HepG2 (cell line): ENCODE measurements around the gene TUBG2. TPM values are rescaled to one million over a fixed set of nuclear protein-coding genes. Genes with fewer than 3 reads are reported as not detected.

ENCODE experiments used
- ATAC-seq: fragments of 200-7000 bp; cut with Tn5 transposase; 3 replicates; pipeline ENCODE4 v1.9.1; 2020; ENCODE audit warnings: mild to moderate bottlenecking, moderate library complexity
- BruUV-seq: library from RNA; stranded (reverse); fragments of 400-500 nt; replicated peaks from 2 replicates; lab custom pipeline; 2021; lab: Mats Ljungman, UMichigan
- CTCF ChIA-PET: fragments of 300-600 bp; formaldehyde crosslinking; extraction: SDS; loops from one replicate; lab custom pipeline; 2021; ENCODE audit warnings: low total read pairs, inconsistent platforms, low intra/inter-chr PET ratio; lab: Yijun Ruan, JAX
- POLR2A ChIA-PET: fragments of 350-600 bp; sonication (Branson Sonifier 250); formaldehyde crosslinking; loops from one replicate; lab custom pipeline; 2020; ENCODE audit warnings: antibody characterized with exemption, inconsistent platforms; lab: Yijun Ruan, JAX
- DNase-seq: peaks from one replicate; pipeline ENCODE4 v3.0.0-alpha.2; 2015; ENCODE audit warnings: low spot score
- FAIRE-seq: peaks from 3 replicates; lab custom pipeline; 2011; peaks lifted over from hg19 to GRCh38; lab: Jason Lieb, UNC
- H2AFZ ChIP-seq: one replicate; pipeline ENCODE4 v1.6.1; 2011; ENCODE audit warnings: low read length, inconsistent platforms
- H3K27ac ChIP-seq: fragments of 300-600 bp; 3 replicates; pipeline ENCODE4 v1.8.0; 2011; ENCODE audit warnings: mixed run types, mild to moderate bottlenecking, mixed read lengths, low read length, inconsistent platforms; ENCODE audit not compliant: insufficient read depth; ENCODE audit errors: extremely low read length
- H3K27me3 ChIP-seq, 2 experiments: fragments of 200-600 bp in 1 of 2; 2 replicates in 1 of 2; 3 replicates in 1 of 2; pipeline versions ENCODE4 v1.6.0 to v1.8.0; 2011; ENCODE audit warnings: low read length in 2 of 2, mild to moderate bottlenecking in 2 of 2, moderate library complexity in 2 of 2, inconsistent platforms in 1 of 2; ENCODE audit not compliant: insufficient read depth in 2 of 2, control insufficient read depth in 1 of 2
- H3K36me3 ChIP-seq, 2 experiments: fragments of 200-600 bp in 1 of 2; replicated peaks in 1 of 2; 2 replicates in 1 of 2; 3 replicates in 1 of 2; pipeline versions ENCODE4 v1.5.1 to v1.8.0; 2011; ENCODE audit warnings: low read length in 2 of 2, inconsistent platforms in 1 of 2; ENCODE audit not compliant: insufficient read depth in 2 of 2, control insufficient read depth in 1 of 2
- H3K4me1 ChIP-seq: 2 replicates; pipeline ENCODE4 v1.5.1; 2012; ENCODE audit warnings: low read length, inconsistent platforms; ENCODE audit not compliant: insufficient read depth
- H3K4me2 ChIP-seq: 2 replicates; pipeline ENCODE4 v1.6.0; 2011; ENCODE audit warnings: low read depth, low read length, inconsistent platforms
- H3K4me3 ChIP-seq, 3 experiments: fragments of 200-600 bp in 1 of 3; sonication (generic), shearing (Covaris generic) in 1 of 3; replicated peaks in 1 of 3; 2 replicates each; pipeline ENCODE4 v1.5.1; 2011 to 2016; ENCODE audit warnings: low read length in 3 of 3, inconsistent platforms in 2 of 3, low read depth in 2 of 3, mild to moderate bottlenecking in 2 of 3, control low read depth in 1 of 3, mixed read lengths in 1 of 3; ENCODE audit not compliant: insufficient read depth in 1 of 3
- H3K79me2 ChIP-seq: one replicate; pipeline ENCODE4 v1.6.1; 2011; ENCODE audit warnings: low read length, inconsistent platforms; ENCODE audit not compliant: insufficient read depth
- H3K9ac ChIP-seq: 2 replicates; pipeline ENCODE4 v1.6.0; 2011; ENCODE audit warnings: mild to moderate bottlenecking, low read depth, low read length, inconsistent platforms; ENCODE audit not compliant: insufficient read depth
- H3K9me3 ChIP-seq: 2 replicates; pipeline ENCODE4 v1.5.1; 2012; ENCODE audit warnings: mild to moderate bottlenecking, low read length
- H4K20me1 ChIP-seq: 2 replicates; pipeline ENCODE4 v1.6.0; 2011; ENCODE audit warnings: inconsistent platforms, mild to moderate bottlenecking, low read length, moderate library complexity; ENCODE audit not compliant: insufficient read depth
- DMAP1 ChIP-seq: IDR thresholded peaks from 2 replicates; pipeline ENCODE4 v1.6.1; 2016
- HES4 ChIP-seq: sonication (generic); formaldehyde crosslinking; IDR thresholded peaks from 2 replicates; pipeline ENCODE4 v1.9.0; 2021; ENCODE audit warnings: mild to moderate bottlenecking, missing genetic modification reagents, borderline replicate concordance
- KDM2A ChIP-seq: sonication (generic); formaldehyde crosslinking; IDR thresholded peaks from 2 replicates; pipeline ENCODE4 v1.4.0; 2020; ENCODE audit warnings: low read depth, missing genetic modification reagents, borderline replicate concordance
- NRL ChIP-seq: sonication (generic); formaldehyde crosslinking; IDR thresholded peaks from 2 replicates; pipeline ENCODE4 v1.5.0; 2020; ENCODE audit warnings: missing genetic modification reagents, mild to moderate bottlenecking, moderate library complexity, borderline replicate concordance
- RBFOX2 ChIP-seq: fragments of 200-400 bp; formaldehyde crosslinking; IDR thresholded peaks from 2 replicates; pipeline ENCODE4 v1.6.1; 2017; ENCODE audit warnings: low read depth, mild to moderate bottlenecking, low read length
- SNAPC2 ChIP-seq: sonication (generic); formaldehyde crosslinking; IDR thresholded peaks from 2 replicates; pipeline ENCODE4 v1.8.1; 2022; ENCODE audit warnings: mild to moderate bottlenecking, missing genetic modification reagents
- ZBTB7B ChIP-seq: sonication (generic); formaldehyde crosslinking; IDR thresholded peaks from 2 replicates; pipeline ENCODE4 v1.4.0; 2020; ENCODE audit warnings: missing genetic modification reagents
- ZNF672 ChIP-seq: sonication (generic); formaldehyde crosslinking; IDR thresholded peaks from 2 replicates; pipeline ENCODE4 v1.8.1; 2022; ENCODE audit warnings: missing genetic modification reagents
- WGBS: methylation state at CpG from one replicate; pipeline ENCODE4 v1.1.6; 2017; ENCODE audit warnings: low lambda C conversion rate; 5-methylcytosine and 5-hydroxymethylcytosine counted together
- in situ Hi-C: cut with HindIII; loops from 2 replicates; pipeline ENCODE4 v1.10.0; 2017; ENCODE audit warnings: low pct_unique_long_range_greater_than_20kb; ENCODE audit not compliant: extremely low pct_ligation_motif_present
- intact Hi-C: fragments of 100-400 bp; cut with micrococcal nuclease; formaldehyde crosslinking; loops from one replicate; pipeline ENCODE4 v1.10.0; 2022; ENCODE audit not compliant: unreplicated experiment
- polyA plus RNA-seq, 8 experiments: library from polyadenylated mRNA; depleted of rRNA in 3 of 8; stranded (reverse) in 7 of 8; unstranded in 1 of 8; fragments of >200 nt; fragmentation: Illumina TruSeq in 4 of 8; extraction: Trizol in 4 of 8; gene quantifications; 2 replicates each; pipeline versions ENCODE4 v1.2.1 to v1.2.3, GENCODE V29; 2011 to 2016; ENCODE audit warnings: low read depth in 4 of 8, missing spikeins in 1 of 8, mixed read lengths in 1 of 8; ENCODE audit not compliant: insufficient read depth in 1 of 8
- total RNA-seq, 5 experiments: library from RNA; depleted of rRNA; stranded (reverse); fragments of >200 nt; fragmentation: Illumina TruSeq; extraction: Trizol; gene quantifications; 2 replicates each; pipeline ENCODE4 v1.2.3, GENCODE V29; 2016; ENCODE audit warnings: low read depth in 1 of 5
- TF ChIP-seq, protein P1 (sequence below): sonication (generic); formaldehyde crosslinking; IDR thresholded peaks from 2 replicates; pipeline ENCODE4 v1.9.0; 2021; ENCODE audit warnings: missing genetic modification reagents, mild to moderate bottlenecking, borderline replicate concordance
- TF ChIP-seq, protein P2 (sequence below): sonication (generic); formaldehyde crosslinking; IDR thresholded peaks from 2 replicates; pipeline ENCODE4 v1.5.0; 2020; ENCODE audit warnings: mild to moderate bottlenecking, missing genetic modification reagents, moderate library complexity
- TF ChIP-seq, protein P3 (sequence below): sonication (generic); formaldehyde crosslinking; conservative IDR thresholded peaks from 2 replicates; pipeline ENCODE4 v1.8.0; 2022; ENCODE audit warnings: mild to moderate bottlenecking, moderate library complexity, missing genetic modification reagents
- TF ChIP-seq, protein P4 (sequence below): sonication (generic); formaldehyde crosslinking; IDR thresholded peaks from 2 replicates; pipeline ENCODE4 v1.4.0; 2020; ENCODE audit warnings: missing genetic modification reagents, borderline replicate concordance

The TUBG2 gene
- total and polyA plus RNA-seq, 2 of the 13 experiments (the other 11 are each of a cell fraction or from before 2014, with no cell fraction given) = 16.0 to 42.3 TPM

DNA sequence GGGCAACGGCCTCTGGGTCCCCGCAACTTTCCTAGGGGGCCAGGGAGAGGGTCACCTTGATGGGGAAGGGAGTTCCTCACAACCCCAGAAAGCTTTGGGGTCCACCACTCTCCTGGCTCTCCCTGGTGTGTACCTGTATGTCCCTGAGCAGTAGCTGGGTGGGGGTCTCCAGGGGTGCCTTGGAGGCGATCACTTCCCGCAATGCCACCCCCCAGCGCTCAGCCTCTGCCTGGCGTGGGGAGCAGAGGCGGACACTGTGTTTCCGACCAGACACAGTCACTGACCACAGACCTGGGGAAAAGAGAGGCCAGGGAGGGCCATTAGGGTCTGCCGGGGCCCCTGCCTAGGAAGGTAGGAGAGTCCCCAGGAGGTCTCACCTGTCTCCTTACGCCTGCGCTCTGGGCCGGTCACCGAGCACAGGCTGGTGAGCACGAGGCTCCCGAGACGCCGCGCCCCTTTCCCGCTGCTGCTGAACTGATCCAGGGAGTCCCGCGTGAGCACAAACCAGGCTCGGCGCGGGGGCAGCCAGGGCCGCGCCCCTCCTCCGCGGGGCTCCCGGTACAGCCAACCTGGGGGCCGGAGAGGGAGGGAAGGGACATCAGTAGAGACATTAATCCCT, 14.3 kb downstream of the TUBG2 start (continued):
- TF ChIP-seq, protein P1, sequence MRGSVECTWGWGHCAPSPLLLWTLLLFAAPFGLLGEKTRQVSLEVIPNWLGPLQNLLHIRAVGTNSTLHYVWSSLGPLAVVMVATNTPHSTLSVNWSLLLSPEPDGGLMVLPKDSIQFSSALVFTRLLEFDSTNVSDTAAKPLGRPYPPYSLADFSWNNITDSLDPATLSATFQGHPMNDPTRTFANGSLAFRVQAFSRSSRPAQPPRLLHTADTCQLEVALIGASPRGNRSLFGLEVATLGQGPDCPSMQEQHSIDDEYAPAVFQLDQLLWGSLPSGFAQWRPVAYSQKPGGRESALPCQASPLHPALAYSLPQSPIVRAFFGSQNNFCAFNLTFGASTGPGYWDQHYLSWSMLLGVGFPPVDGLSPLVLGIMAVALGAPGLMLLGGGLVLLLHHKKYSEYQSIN (CRISPR knock-in tag) = no peak
- TF ChIP-seq ZNF672 (no peak), KDM2A (CRISPR knock-in tag) (no peak), RBFOX2 (0 out of 2 replicates have a peak, but pooled peaks have one; percentile 31), SNAPC2 (CRISPR knock-in tag) (no peak)
- TF ChIP-seq, all 625 proteins: peak for 5

DNA sequence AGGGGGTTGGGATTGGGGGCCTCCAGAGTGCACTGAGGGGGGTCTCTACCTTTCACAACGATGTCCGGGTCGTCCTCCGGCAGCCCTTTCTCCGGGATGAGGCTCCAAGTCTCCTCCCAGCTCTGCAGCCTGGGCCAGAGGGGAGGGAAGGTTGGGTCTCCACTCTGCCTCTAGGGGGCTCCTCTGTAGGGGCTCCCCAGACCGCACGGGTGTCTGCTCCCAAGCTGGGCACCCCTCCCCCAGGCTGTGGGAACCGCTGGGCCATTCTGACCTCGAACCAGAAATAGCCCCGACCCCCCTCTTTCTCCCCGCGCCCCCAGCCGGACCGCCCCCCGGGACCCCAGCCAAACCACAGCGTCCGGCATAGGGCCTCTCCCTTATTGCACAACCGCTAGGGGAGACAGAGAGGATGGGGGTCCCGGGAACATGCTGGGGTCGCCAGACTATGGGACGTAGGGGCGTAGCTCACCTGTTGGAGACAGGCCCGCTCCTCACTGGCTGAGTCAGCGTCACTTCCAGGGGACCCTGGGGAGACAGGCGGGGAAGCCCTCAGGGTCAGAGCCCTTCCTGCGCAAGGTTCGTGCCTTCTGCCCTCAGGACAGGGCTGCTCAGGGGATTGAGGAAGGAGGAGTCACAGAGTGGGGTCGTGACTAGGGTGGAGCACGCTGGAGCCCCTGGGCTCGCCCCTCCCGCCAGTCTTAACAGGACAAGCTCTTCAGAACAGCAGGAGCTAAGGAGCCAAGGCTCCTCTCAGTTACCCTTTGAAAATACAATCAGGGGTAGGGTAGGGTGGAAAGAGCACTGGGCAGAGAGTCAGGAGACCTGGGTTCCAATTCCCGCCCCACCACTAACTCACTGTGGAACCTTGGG, 15.0 kb downstream of the TUBG2 start:
- Histone ChIP-seq H3K9ac (peak overlapping the region; percentile 36; the same call in 1 of the 2 replicates), H3K27me3 (no peaks in the 10 kb centered on the region), H3K4me1 (peaks cover 20% of the 10 kb centered on the region), H3K9me3 (no peaks in the 10 kb centered on the region), H3K36me3 (peaks cover 11 to 43% of the 10 kb centered on the region in 2 experiments), H3K4me3 (peak overlapping the region in 1 of 3 experiments; percentile 99; a peak in 2 of 6 replicates), H4K20me1 (no peaks in the 10 kb centered on the region; the same call in 1 of the 2 replicates), H3K4me2 (peak overlapping the region; percentile 99), H3K79me2 (peaks cover 22% of the 10 kb centered on the region), H3K27ac (peak overlapping the region; percentile 16), H2AFZ (no peak overlapping the region)
- intact Hi-C loops = no loop called here
- peak; percentile 23 for ATAC-seq
- no peak for FAIRE-seq
- in situ Hi-C loops = no loop called here
- no TSS peak for BruUV-seq
- CTCF ChIA-PET = no interaction called here
- POLR2A ChIA-PET = interaction anchor here (0.7 to 6.3 kb wide), 4 partner anchors 9 to 138 kb away, joined by 3 to 65 read pairs (median 3); partner anchors contain the start of genes NAGLU, RETREG3, TUBG1 and TUBG2
- DNase-seq = peak; percentile 48
- WGBS = 70% methylated on average over 17 of the region's 32 CpGs
- TF ChIP-seq HES4 (CRISPR knock-in tag) (0 out of 2 replicates have a peak, but pooled peaks have one; percentile 45), ZBTB7B (CRISPR knock-in tag) (peak; percentile 64; the same call in 1 of the 2 replicates), DMAP1 (CRISPR knock-in tag) (no peak), NRL (0 out of 2 replicates have a peak, but pooled peaks have one; percentile 58)
- TF ChIP-seq, protein P2, sequence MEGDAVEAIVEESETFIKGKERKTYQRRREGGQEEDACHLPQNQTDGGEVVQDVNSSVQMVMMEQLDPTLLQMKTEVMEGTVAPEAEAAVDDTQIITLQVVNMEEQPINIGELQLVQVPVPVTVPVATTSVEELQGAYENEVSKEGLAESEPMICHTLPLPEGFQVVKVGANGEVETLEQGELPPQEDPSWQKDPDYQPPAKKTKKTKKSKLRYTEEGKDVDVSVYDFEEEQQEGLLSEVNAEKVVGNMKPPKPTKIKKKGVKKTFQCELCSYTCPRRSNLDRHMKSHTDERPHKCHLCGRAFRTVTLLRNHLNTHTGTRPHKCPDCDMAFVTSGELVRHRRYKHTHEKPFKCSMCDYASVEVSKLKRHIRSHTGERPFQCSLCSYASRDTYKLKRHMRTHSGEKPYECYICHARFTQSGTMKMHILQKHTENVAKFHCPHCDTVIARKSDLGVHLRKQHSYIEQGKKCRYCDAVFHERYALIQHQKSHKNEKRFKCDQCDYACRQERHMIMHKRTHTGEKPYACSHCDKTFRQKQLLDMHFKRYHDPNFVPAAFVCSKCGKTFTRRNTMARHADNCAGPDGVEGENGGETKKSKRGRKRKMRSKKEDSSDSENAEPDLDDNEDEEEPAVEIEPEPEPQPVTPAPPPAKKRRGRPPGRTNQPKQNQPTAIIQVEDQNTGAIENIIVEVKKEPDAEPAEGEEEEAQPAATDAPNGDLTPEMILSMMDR (CRISPR knock-in tag) = peak; percentile 50
- TF ChIP-seq, protein P3, sequence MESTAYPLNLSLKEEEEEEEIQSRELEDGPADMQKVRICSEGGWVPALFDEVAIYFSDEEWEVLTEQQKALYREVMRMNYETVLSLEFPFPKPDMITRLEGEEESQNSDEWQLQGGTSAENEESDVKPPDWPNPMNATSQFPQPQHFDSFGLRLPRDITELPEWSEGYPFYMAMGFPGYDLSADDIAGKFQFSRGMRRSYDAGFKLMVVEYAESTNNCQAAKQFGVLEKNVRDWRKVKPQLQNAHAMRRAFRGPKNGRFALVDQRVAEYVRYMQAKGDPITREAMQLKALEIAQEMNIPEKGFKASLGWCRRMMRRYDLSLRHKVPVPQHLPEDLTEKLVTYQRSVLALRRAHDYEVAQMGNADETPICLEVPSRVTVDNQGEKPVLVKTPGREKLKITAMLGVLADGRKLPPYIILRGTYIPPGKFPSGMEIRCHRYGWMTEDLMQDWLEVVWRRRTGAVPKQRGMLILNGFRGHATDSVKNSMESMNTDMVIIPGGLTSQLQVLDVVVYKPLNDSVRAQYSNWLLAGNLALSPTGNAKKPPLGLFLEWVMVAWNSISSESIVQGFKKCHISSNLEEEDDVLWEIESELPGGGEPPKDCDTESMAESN (CRISPR knock-in tag) = no peak
- TF ChIP-seq, protein P4, sequence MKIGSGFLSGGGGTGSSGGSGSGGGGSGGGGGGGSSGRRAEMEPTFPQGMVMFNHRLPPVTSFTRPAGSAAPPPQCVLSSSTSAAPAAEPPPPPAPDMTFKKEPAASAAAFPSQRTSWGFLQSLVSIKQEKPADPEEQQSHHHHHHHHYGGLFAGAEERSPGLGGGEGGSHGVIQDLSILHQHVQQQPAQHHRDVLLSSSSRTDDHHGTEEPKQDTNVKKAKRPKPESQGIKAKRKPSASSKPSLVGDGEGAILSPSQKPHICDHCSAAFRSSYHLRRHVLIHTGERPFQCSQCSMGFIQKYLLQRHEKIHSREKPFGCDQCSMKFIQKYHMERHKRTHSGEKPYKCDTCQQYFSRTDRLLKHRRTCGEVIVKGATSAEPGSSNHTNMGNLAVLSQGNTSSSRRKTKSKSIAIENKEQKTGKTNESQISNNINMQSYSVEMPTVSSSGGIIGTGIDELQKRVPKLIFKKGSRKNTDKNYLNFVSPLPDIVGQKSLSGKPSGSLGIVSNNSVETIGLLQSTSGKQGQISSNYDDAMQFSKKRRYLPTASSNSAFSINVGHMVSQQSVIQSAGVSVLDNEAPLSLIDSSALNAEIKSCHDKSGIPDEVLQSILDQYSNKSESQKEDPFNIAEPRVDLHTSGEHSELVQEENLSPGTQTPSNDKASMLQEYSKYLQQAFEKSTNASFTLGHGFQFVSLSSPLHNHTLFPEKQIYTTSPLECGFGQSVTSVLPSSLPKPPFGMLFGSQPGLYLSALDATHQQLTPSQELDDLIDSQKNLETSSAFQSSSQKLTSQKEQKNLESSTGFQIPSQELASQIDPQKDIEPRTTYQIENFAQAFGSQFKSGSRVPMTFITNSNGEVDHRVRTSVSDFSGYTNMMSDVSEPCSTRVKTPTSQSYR (CRISPR knock-in tag) = peak; percentile 80; the same call in 1 of the 2 replicates
